Esophagus (tissue), 2 donors: ENCODE measurements around the gene MTNR1A. TPM values are rescaled to one million over a fixed set of nuclear protein-coding genes. Genes with fewer than 3 reads are reported as not detected.

Source experiments
- H3K27ac ChIP-seq, 2 donors: one replicate each; pipeline ENCODE4 v1.5.1; 2013; ENCODE audit warnings: low read depth in 2 of 2, mild to moderate bottlenecking in 2 of 2, inconsistent platforms in 1 of 2, low read length in 1 of 2, moderate library complexity in 1 of 2
- H3K27me3 ChIP-seq, 2 donors: one replicate each; pipeline ENCODE4 v1.6.1; 2013; ENCODE audit warnings: low read length in 2 of 2, control low read depth in 1 of 2, mild to moderate bottlenecking in 1 of 2; ENCODE audit not compliant: insufficient read depth in 2 of 2, control insufficient read depth in 1 of 2
- H3K36me3 ChIP-seq, 2 donors: one replicate each; pipeline ENCODE4 v1.6.1; 2013; ENCODE audit warnings: low read length in 1 of 2; ENCODE audit not compliant: control insufficient read depth in 2 of 2, insufficient read depth in 2 of 2
- H3K4me1 ChIP-seq, 2 donors: one replicate each; pipeline ENCODE4 v1.6.1; 2013; ENCODE audit warnings: low read length in 1 of 2; ENCODE audit not compliant: control insufficient read depth in 2 of 2, insufficient read depth in 2 of 2
- H3K4me3 ChIP-seq, 2 donors: one replicate each; pipeline ENCODE4 v1.5.1; 2013; ENCODE audit warnings: low read length in 2 of 2, mild to moderate bottlenecking in 2 of 2, low read depth in 1 of 2, moderate library complexity in 1 of 2
- H3K9me3 ChIP-seq, 2 donors: one replicate each; pipeline ENCODE4 v1.6.1; 2013; ENCODE audit warnings: mild to moderate bottlenecking in 2 of 2, low read depth in 1 of 2, low read length in 1 of 2, moderate library complexity in 1 of 2; ENCODE audit not compliant: control insufficient read depth in 2 of 2, insufficient read depth in 1 of 2
- WGBS, 2 donors: extraction: QIAGEN DNeasy Blood & Tissue Kit; methylation state at CpG; one replicate each; pipeline ENCODE4 v1.1.7; 2013; 5-methylcytosine and 5-hydroxymethylcytosine counted together
- polyA plus RNA-seq, 2 donors: library from polyadenylated mRNA; stranded (reverse); fragments of 200-250 nt; gene quantifications; one replicate each; pipeline ENCODE4 v1.2.3, GENCODE V29; 2013
- donor health status: healthy with polysubstance abuse.
- donor health status: Bipolar disorder and iron deficiency.

Gene MTNR1A
- polyA plus RNA-seq, 2 donors = not detected

- Histone ChIP-seq H3K36me3 (no peaks in the 10 kb centered on the region), H3K4me3 (no peak overlapping the region), H3K27me3 (no peaks in the 10 kb centered on the region), H3K27ac (no peak overlapping the region), H3K4me1 (peaks cover 0 to 3% of the 10 kb centered on the region in 2 donors), H3K9me3 (peaks cover 0 to 4% of the 10 kb centered on the region in 2 donors)
- WGBS, 2 donors = 97% methylated on average over 16 of the region's 16 CpGs
These were observed 71.7 kb downstream of the MTNR1A start for GRCh38 chr4:186483656-186484055.

Other genes with a start within 250 kb of the MTNR1A start
- gene FAT1, start 168.3 kb upstream of the MTNR1A start, polyA plus RNA-seq = 10 to 100 TPM; 11.5 to 21.0 TPM